Effector CD8-positive, alpha-beta T cell (primary cell): Measurements from ENCODE around the gene ITGA1.
"Not testable (repeated sequence)": the region's sequence is repeated elsewhere in the genome, so short reads cannot be mapped to it uniquely, and the experiment has no call there.

Source experiments
- DNase-seq: peaks from one replicate; lab custom pipeline; 2025; lab: John Stamatoyannopoulos, UW

The ITGA1 gene

GRCh38 chr5:52800394-52801213, 12.9 kb downstream of the ITGA1 start:
- DNase-seq: peak; percentile 8

DNA sequence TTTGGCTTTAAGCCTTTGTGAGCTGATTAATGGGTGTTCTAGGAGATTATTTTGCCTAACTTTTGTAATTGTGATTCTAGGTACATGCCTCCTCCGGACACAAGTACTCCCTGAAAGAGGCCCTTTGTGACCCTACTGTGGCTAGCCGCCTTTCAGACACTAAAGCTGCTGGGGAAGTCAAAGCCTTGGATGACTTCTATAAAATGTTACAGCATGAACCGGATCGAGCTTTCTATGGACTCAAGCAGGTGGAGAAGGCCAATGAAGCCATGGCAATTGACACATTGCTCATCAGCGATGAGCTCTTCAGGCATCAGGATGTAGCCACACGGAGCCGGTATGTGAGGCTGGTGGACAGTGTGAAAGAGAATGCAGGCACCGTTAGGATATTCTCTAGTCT, 13.6 kb downstream of the ITGA1 start:
- no peak for DNase-seq

DNA sequence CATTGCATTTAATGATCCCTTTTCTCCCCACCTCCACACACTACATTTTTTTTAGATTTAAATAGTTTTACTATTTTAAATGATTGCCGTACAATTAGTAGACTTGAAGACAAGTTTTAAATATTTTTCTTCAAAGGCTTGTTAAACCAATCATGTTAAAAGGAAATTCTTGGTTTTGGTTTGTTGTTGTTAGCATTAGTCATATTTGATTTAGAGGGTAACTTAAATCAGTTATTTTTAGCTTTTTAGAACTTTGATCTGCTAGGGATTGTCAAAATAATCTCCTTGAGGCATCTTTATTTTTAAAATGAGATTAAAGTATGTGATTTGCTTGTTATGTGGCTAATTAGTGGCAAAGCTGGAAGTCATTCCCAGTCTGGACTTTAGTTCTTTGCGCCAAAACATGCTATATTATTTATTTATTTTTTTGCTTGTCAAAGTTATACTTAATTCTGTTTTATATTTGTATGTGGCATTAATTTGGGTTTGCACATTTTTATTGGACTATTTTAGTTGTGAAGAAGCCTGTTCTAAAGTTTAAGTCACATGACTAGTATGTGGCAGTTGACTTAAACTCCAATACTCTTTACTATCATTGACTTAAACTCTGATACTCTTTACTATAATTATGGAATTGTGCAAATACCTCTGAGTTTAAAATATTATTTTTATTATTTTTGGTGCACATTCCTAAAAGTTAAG, 14.7 kb downstream of the ITGA1 start:
- no peak for DNase-seq

GRCh38 chr5:52802974-52803336, 15.2 kb downstream of the ITGA1 start:
- DNase-seq: no peak

- DNase-seq: no peak
Observed at GRCh38 chr5:52804387-52804791, 16.7 kb downstream of the ITGA1 start.

GRCh38 chr5:52804981-52805380, 17.3 kb downstream of the ITGA1 start:
- no peak for DNase-seq

- no peak for DNase-seq
Observed at GRCh38 chr5:52805615-52806014, 17.9 kb downstream of the ITGA1 start.

DNA sequence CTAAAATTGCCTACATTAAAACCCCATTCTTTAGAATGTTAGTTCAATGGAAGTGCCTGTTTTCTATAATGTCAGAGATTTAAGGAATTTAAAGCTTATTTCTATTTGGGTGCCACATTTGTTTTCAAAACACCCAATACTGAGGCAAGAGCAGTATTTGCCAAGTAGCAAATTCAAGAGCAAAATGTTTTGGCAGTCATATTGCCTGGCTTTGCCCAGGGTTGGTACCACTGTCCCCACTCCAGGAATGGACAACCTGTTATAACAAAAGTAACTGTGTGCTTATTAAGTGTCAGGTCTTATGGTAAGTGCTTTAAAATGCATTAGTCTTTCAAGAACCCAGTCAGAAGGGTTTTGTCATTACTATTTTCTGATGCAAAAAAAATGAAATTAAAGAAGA, 19.3 kb downstream of the ITGA1 start:
- no peak for DNase-seq

GRCh38 chr5:52807723-52808122, 20.0 kb downstream of the ITGA1 start:
- DNase-seq: no peak

DNA sequence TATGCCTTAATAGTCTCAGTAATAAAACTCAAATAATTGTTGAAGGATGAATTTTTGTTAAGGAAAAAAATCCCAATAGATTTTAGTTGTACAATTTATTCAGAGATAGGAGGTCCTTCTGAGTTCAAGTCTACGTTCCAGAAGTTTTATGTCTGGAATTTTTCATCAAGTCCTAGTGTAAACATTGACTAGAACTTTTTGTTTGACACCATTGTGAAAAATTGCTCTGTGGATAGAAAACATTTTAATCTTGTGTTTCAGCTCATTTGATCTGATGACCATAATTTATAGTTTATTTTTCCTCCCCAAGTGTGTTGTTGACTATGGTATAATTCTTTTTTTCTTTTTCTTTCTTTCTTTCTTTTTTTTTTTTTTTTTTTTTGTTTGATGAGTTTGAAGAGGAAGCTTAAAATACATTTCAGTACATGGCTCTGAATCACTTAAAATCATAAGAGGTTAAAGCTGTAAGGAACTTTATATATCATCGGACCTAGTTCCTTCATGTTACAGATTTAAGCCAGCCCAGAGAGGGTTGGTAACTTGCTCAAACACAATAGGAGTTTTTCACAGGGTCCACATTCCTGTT, 20.7 kb downstream of the ITGA1 start:
- DNase-seq: no peak

- DNase-seq: no peak
Observed at GRCh38 chr5:52809884-52810283, 22.2 kb downstream of the ITGA1 start.

DNA sequence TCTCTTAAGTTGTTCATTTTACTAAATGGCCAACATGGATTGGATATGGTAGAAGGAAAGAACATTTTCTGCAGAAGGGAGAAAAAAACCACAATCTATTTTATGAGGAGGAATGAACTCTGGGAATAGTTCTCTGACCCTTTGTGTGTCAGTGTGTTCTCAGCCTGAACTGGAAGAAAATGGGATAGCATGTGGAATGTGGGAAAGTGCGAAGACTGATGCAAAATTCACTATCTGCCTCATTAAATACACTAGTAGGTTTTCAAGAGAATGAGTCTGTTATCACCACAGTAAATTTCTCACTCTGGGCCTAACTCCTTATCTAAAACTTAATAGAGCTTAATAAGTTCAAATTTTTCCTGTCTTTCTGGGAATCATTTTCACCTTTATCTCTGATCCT, 22.7 kb downstream of the ITGA1 start:
- DNase-seq: no peak

GRCh38 chr5:52811067-52811749, 23.5 kb downstream of the ITGA1 start:
- no peak for DNase-seq

DNA sequence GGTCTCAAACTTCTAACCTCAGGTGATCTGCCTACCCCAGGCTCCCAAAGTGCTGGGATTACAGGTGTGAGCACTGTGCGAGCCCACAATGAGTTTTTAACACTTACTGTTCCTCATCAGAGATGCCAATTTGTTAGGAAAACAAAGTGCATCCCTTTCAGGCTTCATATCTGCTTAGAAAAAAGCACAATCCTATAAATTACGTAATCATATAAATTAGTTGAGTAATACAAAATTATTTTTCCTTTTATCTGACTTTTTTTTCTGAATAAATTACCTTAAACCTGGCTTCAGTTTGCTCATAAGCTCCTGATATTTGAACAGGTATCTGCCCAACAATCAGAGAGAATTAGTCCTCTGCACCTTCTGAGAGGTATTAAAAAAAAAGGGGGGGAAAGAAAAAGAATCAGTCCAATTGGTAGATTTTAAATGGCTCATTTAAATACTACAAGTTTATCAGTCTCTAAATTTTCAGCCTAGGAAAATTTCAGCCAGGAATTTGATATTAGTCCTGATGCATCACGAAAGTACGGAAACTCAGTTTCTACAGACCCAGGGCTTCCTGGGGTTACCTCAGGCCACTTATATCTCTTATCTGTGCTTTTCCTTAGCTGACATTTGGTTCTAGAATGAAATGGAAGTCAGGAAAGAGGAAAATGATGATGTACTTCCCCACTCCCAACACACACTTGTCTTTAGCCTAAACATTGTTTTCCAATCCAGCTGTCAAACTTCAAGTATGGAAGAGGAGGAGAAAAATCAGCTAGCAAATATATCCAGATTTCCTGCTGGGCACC, 26.8 kb downstream of the ITGA1 start:
- DNase-seq: no peak

- no peak for DNase-seq
Observed at GRCh38 chr5:52817818-52818217, 30.1 kb downstream of the ITGA1 start.

DNA sequence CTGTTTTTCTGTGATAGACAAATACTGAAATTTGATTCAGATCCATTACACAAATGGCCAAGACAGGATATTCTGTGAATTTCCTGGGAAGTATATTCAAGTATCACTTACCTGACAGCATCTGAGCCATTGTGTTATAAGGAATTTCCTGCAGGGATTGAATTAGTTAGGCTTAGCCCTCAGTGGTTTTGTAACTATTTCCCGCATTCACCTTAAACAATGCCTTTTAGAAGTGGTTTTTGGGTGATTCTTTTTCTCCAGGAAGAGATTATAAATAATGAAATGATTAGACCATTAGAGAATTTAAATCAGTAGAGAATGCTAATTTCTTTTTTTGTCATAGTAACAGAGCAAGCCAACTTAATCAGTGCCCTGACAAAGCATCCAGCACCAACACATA, 30.6 kb downstream of the ITGA1 start:
- no peak for DNase-seq

GRCh38 chr5:52818807-52819206, 31.1 kb downstream of the ITGA1 start:
- not testable (repeated sequence) for DNase-seq

DNA sequence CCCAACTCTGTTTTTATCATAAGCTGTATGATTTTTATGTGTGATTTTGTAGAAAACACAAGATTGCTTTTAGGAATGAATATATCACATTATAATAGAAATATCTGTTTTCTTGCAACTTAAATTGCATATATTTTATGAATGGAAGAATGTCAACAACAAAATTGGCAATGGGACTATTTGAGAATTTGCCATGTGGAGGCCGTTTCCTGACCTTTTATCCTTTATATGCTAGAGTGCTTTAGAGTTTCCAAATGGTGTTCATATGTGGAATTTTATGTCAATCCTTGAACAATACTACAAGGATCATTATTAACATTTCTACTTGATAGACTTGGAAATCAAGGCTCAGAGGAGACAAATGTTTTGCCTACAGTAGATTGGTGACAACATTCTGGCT, 34.2 kb downstream of the ITGA1 start:
- DNase-seq: no peak

DNA sequence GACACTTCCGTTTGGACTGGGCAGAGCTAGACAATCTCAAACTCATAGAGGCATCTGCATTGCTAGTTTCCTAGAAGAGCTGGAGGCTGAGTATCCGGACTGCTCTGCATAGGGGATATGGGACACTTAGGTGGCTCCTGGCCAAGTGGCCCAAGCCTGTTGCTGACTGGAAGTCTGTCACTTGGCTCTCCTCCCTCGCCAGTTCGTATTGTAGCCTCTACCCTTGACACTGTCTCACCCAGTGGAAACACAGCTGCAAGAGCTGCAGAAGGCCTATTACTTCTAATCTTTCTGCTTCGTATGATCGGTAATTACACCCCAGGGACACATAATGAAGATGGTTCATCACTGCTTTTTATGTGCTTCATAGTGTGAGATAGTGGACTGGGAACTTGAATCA, 34.7 kb downstream of the ITGA1 start:
- DNase-seq: no peak

- DNase-seq: no peak
Observed at GRCh38 chr5:52824827-52825226, 37.1 kb downstream of the ITGA1 start.

DNA sequence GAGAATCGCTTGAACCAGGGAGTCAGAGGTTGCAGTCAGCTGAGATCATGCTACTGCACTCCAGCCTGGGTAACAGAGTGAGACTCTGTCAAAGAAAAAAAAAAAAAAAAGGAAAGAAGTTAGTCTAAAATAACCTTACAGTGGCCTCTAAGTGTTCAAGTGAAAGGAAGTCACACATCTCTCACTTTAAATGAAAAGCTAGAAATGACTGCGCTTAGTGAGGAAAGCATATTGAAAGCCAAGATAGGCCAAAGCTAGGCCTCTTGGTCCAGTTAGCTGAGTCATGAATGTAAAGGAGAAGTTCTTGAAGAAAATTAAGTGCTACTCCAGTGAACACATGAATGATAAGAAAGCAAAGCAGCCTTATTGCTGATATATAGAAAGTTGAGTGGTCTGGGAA, 38.1 kb downstream of the ITGA1 start:
- no peak for DNase-seq

GRCh38 chr5:52827815-52828214, 40.1 kb downstream of the ITGA1 start:
- no peak for DNase-seq
